Left ventricle myocardium inferior (tissue), 1 donor: ENCODE data around the gene PTPN21. TPM values are rescaled to one million over a fixed set of nuclear protein-coding genes. Genes with fewer than 3 reads are reported as not detected.

Source experiments
- DNase-seq: peaks from one replicate; pipeline ENCODE4 v3.0.0-alpha.2; 2020
- H3K27ac ChIP-seq: fragments of 200-600 bp; replicated peaks from 2 replicates; pipeline ENCODE4 v1.8.0; 2021
- H3K27me3 ChIP-seq: fragments of 200-600 bp; 2 replicates; pipeline ENCODE4 v1.8.0; 2021; ENCODE audit warnings: low read depth
- H3K36me3 ChIP-seq: fragments of 200-600 bp; 2 replicates; pipeline ENCODE4 v1.8.0; 2021
- H3K4me1 ChIP-seq: fragments of 200-600 bp; 2 replicates; pipeline ENCODE4 v1.8.0; 2021
- H3K4me3 ChIP-seq: fragments of 200-600 bp; 2 replicates; pipeline ENCODE4 v1.8.0; 2021; ENCODE audit warnings: mild to moderate bottlenecking, moderate library complexity
- H3K9me3 ChIP-seq: fragments of 200-600 bp; replicated peaks from 2 replicates; pipeline ENCODE4 v1.8.0; 2021
- CTCF ChIP-seq: fragments of 200-600 bp; IDR thresholded peaks from 2 replicates; pipeline ENCODE4 v1.8.0; 2021; ENCODE audit warnings: antibody characterized with exemption, mild to moderate bottlenecking, borderline replicate concordance
- intact Hi-C: fragments of 100-400 bp; cut with micrococcal nuclease; formaldehyde crosslinking; loops from one replicate; pipeline ENCODE4 v1.11.0; 2022
- total RNA-seq: library from RNA; stranded (reverse); fragmentation: NEBNext Ultra II Directional; extraction: Animal tissue kit (Norgen Biotek cat#: 25700); gene quantifications from one replicate; pipeline ENCODE4 v1.2.1, GENCODE V29; 2021
- donor health status: DM: no; HTN: yes; CAD: no; lungs with severe emphysema.

PTPN21 gene
- total RNA-seq, 1 donor from 2014 or later, result 42.3 TPM

DNA sequence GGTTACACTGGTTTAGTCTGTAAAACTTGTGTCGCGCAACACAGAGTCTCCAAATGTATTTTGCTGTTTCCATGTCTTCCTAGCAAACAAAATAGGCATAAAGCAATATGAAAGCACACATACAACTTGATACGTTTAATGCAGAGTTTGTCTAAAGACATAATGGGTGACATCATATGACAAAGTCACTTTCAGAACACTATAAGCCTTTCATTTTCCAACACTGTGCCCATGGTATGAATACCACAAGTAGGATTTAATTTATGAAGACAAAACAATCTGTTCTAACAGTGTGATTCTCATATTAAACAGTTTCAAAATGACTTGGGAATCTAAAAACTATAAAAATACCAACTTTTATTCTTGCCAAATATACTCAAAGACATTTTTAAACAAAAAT lies 58.4 kb downstream of the PTPN21 start:
- H3K27ac ChIP-seq, result no peak overlapping the region
- H3K9me3 ChIP-seq, result no peaks in the 10 kb centered on the region
- no peak overlapping the region for H3K4me3 ChIP-seq
- peaks cover 23% of the 10 kb centered on the region for H3K4me1 ChIP-seq
- H3K36me3 ChIP-seq, result peaks cover 63% of the 10 kb centered on the region
- intact Hi-C loops, result no loop called here
- no peak for TF ChIP-seq CTCF
- H3K27me3 ChIP-seq, result no peaks in the 10 kb centered on the region
- no peak for DNase-seq

DNA sequence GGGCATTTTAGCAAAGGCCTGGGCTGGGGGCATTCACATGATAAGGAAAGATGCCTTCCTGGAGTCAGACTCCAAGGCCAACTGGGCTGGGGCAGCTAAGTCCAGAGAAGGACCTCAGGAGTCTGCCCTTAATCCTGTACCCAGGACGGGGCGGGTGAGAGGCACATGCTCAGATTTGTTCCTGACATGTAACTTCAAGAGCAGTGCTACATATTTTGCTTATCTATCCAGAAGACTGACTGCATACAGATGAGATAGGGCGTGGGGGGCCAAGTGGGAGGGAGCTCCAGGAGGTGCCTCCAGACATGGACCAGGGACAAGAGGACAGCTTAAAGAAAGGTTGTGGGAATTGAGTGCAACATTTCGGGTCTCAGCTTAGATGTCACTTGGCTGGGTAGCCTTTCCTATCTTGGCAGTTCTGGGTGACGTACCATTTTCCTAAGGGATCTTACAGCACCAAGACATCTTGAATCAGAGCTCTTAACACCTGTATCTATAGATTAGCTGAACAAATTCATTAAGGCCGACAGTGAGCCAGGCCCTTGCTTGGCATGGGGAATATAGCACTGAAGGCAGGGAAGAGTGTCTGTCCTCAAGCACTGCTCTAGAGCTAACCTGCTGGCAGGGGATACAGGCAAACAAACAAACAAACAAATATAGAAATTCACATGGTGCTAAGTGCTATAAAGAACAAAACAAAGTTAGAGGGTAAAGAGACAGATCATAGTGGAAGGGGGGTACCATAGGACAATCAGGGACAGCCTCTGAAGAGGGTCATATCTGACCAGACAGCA lies 61.2 kb downstream of the PTPN21 start:
- H3K36me3 ChIP-seq, result peaks cover 52% of the 10 kb centered on the region
- peak; percentile 53 for DNase-seq
- intact Hi-C loops, result loop anchor here (5.0 kb wide), 1 partner anchor 69 kb away; the partner anchor contains the start of gene ZC3H14

GRCh38 chr14:88492272-88493089 lies 62.3 kb downstream of the PTPN21 start:
- Histone ChIP-seq H3K27me3 (no peaks in the 10 kb centered on the region), H3K9me3 (no peaks in the 10 kb centered on the region), H3K36me3 (peaks cover 53% of the 10 kb centered on the region), H3K4me3 (no peak overlapping the region), H3K27ac (peak overlapping the region; percentile 82), H3K4me1 (peaks cover 23% of the 10 kb centered on the region)
- DNase-seq, result no peak
- TF ChIP-seq CTCF, result peak; percentile 95
- intact Hi-C loops, result loop anchor here (5.0 kb wide), 1 partner anchor 70 kb away; the partner anchor contains the start of gene ZC3H14

More for the DNA sequence above, 61.2 kb downstream of the PTPN21 start:
- no peak for TF ChIP-seq CTCF
- Histone ChIP-seq H3K27me3 (no peaks in the 10 kb centered on the region), H3K27ac (peak overlapping the region; percentile 82), H3K9me3 (no peaks in the 10 kb centered on the region), H3K4me3 (no peak overlapping the region), H3K4me1 (peaks cover 23% of the 10 kb centered on the region)

DNA sequence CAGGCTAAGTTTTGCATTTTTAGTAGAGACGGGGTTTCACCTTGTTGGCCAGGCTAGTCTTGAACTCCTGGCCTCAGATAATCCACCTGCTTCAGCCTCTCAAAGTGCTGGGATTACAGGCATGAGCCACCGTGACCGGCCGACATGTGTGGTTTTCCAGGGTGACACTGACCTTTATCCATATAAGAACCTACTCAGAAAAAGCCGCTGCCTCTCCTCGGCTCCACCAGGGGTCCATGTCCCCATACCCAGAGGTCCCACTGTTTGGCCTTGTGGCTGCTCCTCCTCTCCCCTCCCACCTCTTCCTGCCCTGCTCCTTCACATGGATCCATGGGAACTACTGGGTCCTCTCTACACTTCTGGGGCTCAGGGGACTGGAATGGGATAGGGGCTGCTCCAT lies 64.6 kb downstream of the PTPN21 start:
- Histone ChIP-seq H3K4me3 (no peak overlapping the region), H3K4me1 (peaks cover 26% of the 10 kb centered on the region), H3K27ac (no peak overlapping the region), H3K36me3 (peaks cover 29% of the 10 kb centered on the region), H3K27me3 (no peaks in the 10 kb centered on the region), H3K9me3 (no peaks in the 10 kb centered on the region)
- intact Hi-C loops, result loop anchor here (5.0 kb wide), 1 partner anchor 72 kb away; the partner anchor contains the start of gene ZC3H14
- no peak for TF ChIP-seq CTCF
- DNase-seq, result no peak

- TF ChIP-seq CTCF, result no peak
- H3K9me3 ChIP-seq, result no peaks in the 10 kb centered on the region
- H3K27ac ChIP-seq, result no peak overlapping the region
- peaks cover 20% of the 10 kb centered on the region for H3K4me1 ChIP-seq
- peaks cover 31% of the 10 kb centered on the region for H3K36me3 ChIP-seq
- no peak overlapping the region for H3K4me3 ChIP-seq
- H3K27me3 ChIP-seq, result no peaks in the 10 kb centered on the region
- no peak for DNase-seq
- intact Hi-C loops, result no loop called here
These were observed 65.9 kb downstream of the PTPN21 start for GRCh38 chr14:88488897-88489296.
